NCI-H146 treated with DMSO at 0.1 percent for 48 hours (cell line): ENCODE measurements around the gene MEGF8.

Experiments
- DNase-seq: peaks from one replicate; lab custom pipeline; 2025; ENCODE audit not compliant: unreplicated experiment; lab: John Stamatoyannopoulos, UW

The MEGF8 gene

GRCh38 chr19:42376177-42376555 is 50.7 kb downstream of the MEGF8 start:
- DNase-seq, result no peak

- no peak for DNase-seq
These were observed 53.1 kb downstream of the MEGF8 start for GRCh38 chr19:42378225-42379215.

GRCh38 chr19:42380155-42380554 is 54.7 kb downstream of the MEGF8 start:
- no peak for DNase-seq

- DNase-seq, result peak; percentile 87
These were observed 61.7 kb downstream of the MEGF8 start for GRCh38 chr19:42386974-42387707.

- DNase-seq, result no peak
These were observed 63.5 kb downstream of the MEGF8 start for GRCh38 chr19:42388851-42389489.

- DNase-seq, result no peak
These were observed 64.5 kb downstream of the MEGF8 start, which contains the start of gene CNFN for GRCh38 chr19:42389899-42390298. TSS of gene CNFN (minus strand) at chr19:42390297. CDS start at chr19:42389037, 1,260 bp downstream.

- DNase-seq, result no peak
These were observed 66.7 kb downstream of the MEGF8 start for GRCh38 chr19:42392165-42392564.

GRCh38 chr19:42394751-42395150 is 69.3 kb downstream of the MEGF8 start:
- no peak for DNase-seq

- peak; percentile 97 for DNase-seq
These were observed 71.2 kb downstream of the MEGF8 start for GRCh38 chr19:42396381-42397262.

GRCh38 chr19:42397263-42398166 is 72.1 kb downstream of the MEGF8 start:
- DNase-seq, result peak; percentile 75

GRCh38 chr19:42400404-42400803 is 75.0 kb downstream of the MEGF8 start:
- DNase-seq, result no peak

GRCh38 chr19:42401365-42402303 is 76.2 kb downstream of the MEGF8 start:
- DNase-seq, result peak; percentile 54

- no peak for DNase-seq
These were observed 77.1 kb downstream of the MEGF8 start for GRCh38 chr19:42402376-42403116.

- no peak for DNase-seq
These were observed 78.2 kb downstream of the MEGF8 start for GRCh38 chr19:42403586-42403985.

GRCh38 chr19:42406111-42406510 is 80.7 kb downstream of the MEGF8 start:
- DNase-seq, result no peak

GRCh38 chr19:42407085-42407815 is 81.8 kb downstream of the MEGF8 start:
- DNase-seq, result no peak

- no peak for DNase-seq
These were observed 82.4 kb downstream of the MEGF8 start for GRCh38 chr19:42407816-42408175.
